H1 (cell line): ENCODE data around the gene GHRHR. TPM values are rescaled to one million over a fixed set of nuclear protein-coding genes. Genes with fewer than 3 reads are reported as not detected.
A peak's percentile ranks its signal among the peaks of the same experiment; 100 is the strongest.

Experiments
- CTCF ChIA-PET: fragments of 300-600 bp; sonication (Branson Sonifier 250); formaldehyde crosslinking; loops from one replicate; lab custom pipeline; 2021; ENCODE audit not compliant: partially characterized antibody; lab: Charles Lee
- POLR2A ChIA-PET: fragments of 300-600 bp; sonication (Branson Sonifier 250); formaldehyde crosslinking; loops from one replicate; lab custom pipeline; 2021; ENCODE audit warnings: inconsistent platforms; ENCODE audit not compliant: partially characterized antibody; lab: Charles Lee
- DNase-seq, 2 experiments: peaks; one replicate each; pipeline versions ENCODE4 v3.0.0 to v3.0.0-alpha.2; 2010 to 2022; ENCODE audit warnings: low spot score in 2 of 2, low read depth in 1 of 2, mixed read lengths in 1 of 2
- FAIRE-seq: peaks from 2 replicates; lab custom pipeline; 2011; peaks lifted over from hg19 to GRCh38; lab: Jason Lieb, UNC
- H2AFZ ChIP-seq: 2 replicates; pipeline ENCODE4 v1.8.1; 2012; ENCODE audit warnings: low read length, inconsistent platforms
- H2AK5ac ChIP-seq: 2 replicates; pipeline ENCODE4 v1.6.1; 2013; ENCODE audit warnings: low read depth, low read length
- H2BK120ac ChIP-seq: replicated peaks from 2 replicates; pipeline ENCODE3; 2013; ENCODE audit warnings: low read depth, low read length, inconsistent platforms
- H2BK12ac ChIP-seq: 2 replicates; pipeline ENCODE4 v1.6.1; 2013; ENCODE audit warnings: low read depth, low read length
- H2BK15ac ChIP-seq: 2 replicates; pipeline ENCODE4 v1.6.1; 2013; ENCODE audit warnings: low read length
- H2BK20ac ChIP-seq: 2 replicates; pipeline ENCODE4 v1.6.1; 2013; ENCODE audit warnings: low read length
- H2BK5ac ChIP-seq: 2 replicates; pipeline ENCODE4 v1.6.1; 2013; ENCODE audit warnings: low read depth, low read length
- H3K14ac ChIP-seq: 2 replicates; pipeline ENCODE4 v1.6.1; 2013; ENCODE audit warnings: inconsistent platforms; ENCODE audit not compliant: insufficient read length
- H3K18ac ChIP-seq: 2 replicates; pipeline ENCODE4 v1.6.1; 2013; ENCODE audit warnings: low read length; ENCODE audit errors: extremely low read depth
- H3K23ac ChIP-seq: 2 replicates; pipeline ENCODE4 v1.6.1; 2013; ENCODE audit warnings: inconsistent platforms; ENCODE audit not compliant: insufficient read length
- H3K23me2 ChIP-seq: 2 replicates; pipeline ENCODE4 v1.6.1; 2013; ENCODE audit warnings: low read depth, low read length
- H3K27ac ChIP-seq: 2 replicates; pipeline ENCODE4 v1.6.1; 2011; ENCODE audit warnings: low read depth, low read length, inconsistent platforms
- H3K27me3 ChIP-seq, 4 experiments: replicated peaks in 1 of 4; 1 replicate in 1 of 4; 2 replicates in 3 of 4; pipeline versions ENCODE4 v1.6.1 to v1.8.1; 2011 to 2013; ENCODE audit warnings: low read length in 3 of 4, mild to moderate bottlenecking in 3 of 4, inconsistent platforms in 2 of 4, mixed read lengths in 2 of 4, moderate library complexity in 1 of 4; ENCODE audit not compliant: control insufficient read depth in 3 of 4, insufficient read depth in 3 of 4; ENCODE audit errors: extremely low read depth in 1 of 4
- H3K36me3 ChIP-seq, 4 experiments: 2 replicates each; pipeline versions ENCODE4 v1.6.1 to v1.8.1; 2011 to 2013; ENCODE audit warnings: mild to moderate bottlenecking in 4 of 4, low read length in 3 of 4, moderate library complexity in 2 of 4, control low read depth in 1 of 4, inconsistent platforms in 1 of 4; ENCODE audit not compliant: insufficient read depth in 4 of 4, control insufficient read depth in 2 of 4
- H3K4ac ChIP-seq: replicated peaks from 2 replicates; pipeline ENCODE3; 2013; ENCODE audit warnings: low read length, low read depth, mixed read lengths, inconsistent platforms; ENCODE audit not compliant: insufficient read length
- H3K4me1 ChIP-seq, 4 experiments: replicated peaks in 1 of 4; 1 replicate in 1 of 4; 2 replicates in 3 of 4; pipeline versions ENCODE4 v1.6.1 to v1.8.1; 2011 to 2013; ENCODE audit warnings: low read length in 3 of 4, inconsistent platforms in 2 of 4, mixed read lengths in 1 of 4; ENCODE audit not compliant: insufficient read depth in 4 of 4, control insufficient read depth in 3 of 4
- H3K4me2 ChIP-seq, 2 experiments: 2 replicates each; pipeline versions ENCODE4 v1.6.1 to v1.8.1; 2011 to 2013; ENCODE audit warnings: low read depth in 2 of 2, low read length in 2 of 2, control low read depth in 1 of 2, inconsistent platforms in 1 of 2, mild to moderate bottlenecking in 1 of 2; ENCODE audit not compliant: insufficient read depth in 1 of 2
- H3K4me3 ChIP-seq, 4 experiments: fragments of 200-600, 300-600 bp in 1 of 4; sonication (generic), shearing (Covaris generic), sonication (Bioruptor Twin) in 1 of 4; 2 replicates each; pipeline versions ENCODE4 v1.5.1 to v1.8.1; 2011 to 2016; ENCODE audit warnings: low read length in 4 of 4, low read depth in 3 of 4, control low read depth in 2 of 4, inconsistent platforms in 2 of 4, mild to moderate bottlenecking in 2 of 4, mixed read lengths in 1 of 4, moderate library complexity in 1 of 4; ENCODE audit not compliant: insufficient read depth in 2 of 4; ENCODE audit errors: extremely low read depth in 1 of 4
- H3K56ac ChIP-seq: replicated peaks from 2 replicates; pipeline ENCODE3; 2013; ENCODE audit warnings: low read depth, mild to moderate bottlenecking, mixed read lengths, low read length, inconsistent platforms; ENCODE audit not compliant: insufficient read length
- H3K79me1 ChIP-seq: 2 replicates; pipeline ENCODE4 v1.6.1; 2013; ENCODE audit warnings: low read depth, low read length, control low read depth
- H3K79me2 ChIP-seq, 2 experiments: 2 replicates each; pipeline versions ENCODE4 v1.6.1 to v1.8.1; 2012 to 2013; ENCODE audit warnings: low read length in 2 of 2, mild to moderate bottlenecking in 2 of 2, inconsistent platforms in 1 of 2; ENCODE audit not compliant: insufficient read depth in 2 of 2, control insufficient read depth in 1 of 2
- H3K9ac ChIP-seq, 4 experiments: replicated peaks in 1 of 4; 1 replicate in 1 of 4; 2 replicates in 3 of 4; pipeline versions ENCODE4 v1.6.1 to v1.8.1; 2011 to 2013; ENCODE audit warnings: low read depth in 3 of 4, low read length in 3 of 4, control low read depth in 2 of 4, mild to moderate bottlenecking in 2 of 4, moderate library complexity in 2 of 4, inconsistent platforms in 1 of 4; ENCODE audit errors: extremely low read depth in 1 of 4
- H3K9me3 ChIP-seq, 2 experiments: 2 replicates each; pipeline versions ENCODE4 v1.6.1 to v1.8.1; 2012 to 2013; ENCODE audit warnings: mild to moderate bottlenecking in 2 of 2, moderate library complexity in 2 of 2, control low read depth in 1 of 2, inconsistent platforms in 1 of 2, low read depth in 1 of 2, low read length in 1 of 2, mixed read lengths in 1 of 2; ENCODE audit not compliant: insufficient read depth in 2 of 2
- H4K20me1 ChIP-seq, 2 experiments: replicated peaks in 1 of 2; 2 replicates each; pipeline versions ENCODE3 to v1.8.1; 2011 to 2013; ENCODE audit warnings: inconsistent platforms in 2 of 2, low read length in 2 of 2, mild to moderate bottlenecking in 1 of 2; ENCODE audit not compliant: insufficient read depth in 2 of 2, control insufficient read depth in 1 of 2
- H4K5ac ChIP-seq: 2 replicates; pipeline ENCODE4 v1.6.1; 2013; ENCODE audit warnings: low read length, low read depth, mixed read lengths, inconsistent platforms; ENCODE audit not compliant: insufficient read length
- H4K8ac ChIP-seq: 2 replicates; pipeline ENCODE4 v1.8.0; 2013; ENCODE audit warnings: mild to moderate bottlenecking, moderate library complexity, low read length, inconsistent platforms; ENCODE audit not compliant: insufficient read depth; ENCODE audit errors: extremely low read depth
- H4K91ac ChIP-seq: replicated peaks from 2 replicates; pipeline ENCODE3; 2013; ENCODE audit warnings: low read length, mixed read lengths, inconsistent platforms; ENCODE audit not compliant: insufficient read length
- ATF2 ChIP-seq: IDR thresholded peaks from 2 replicates; pipeline ENCODE4 v1.6.1; 2012; ENCODE audit warnings: low read length, inconsistent platforms
- ATF3 ChIP-seq: IDR thresholded peaks from 2 replicates; pipeline ENCODE4 v1.6.1; 2011; ENCODE audit warnings: low read depth, mild to moderate bottlenecking, low read length; ENCODE audit not compliant: insufficient read depth
- CHD2 ChIP-seq: IDR thresholded peaks from 2 replicates; pipeline ENCODE4 v1.6.1; 2012; ENCODE audit warnings: low read length, improper control_type of control experiment
- CTCF ChIP-seq, 3 experiments: IDR thresholded peaks; 1 replicate in 2 of 3; 2 replicates in 1 of 3; pipeline versions ENCODE4 v1.5.1 to v1.6.1; 2011; ENCODE audit warnings: low read length in 3 of 3, mild to moderate bottlenecking in 3 of 3, inconsistent platforms in 2 of 3, low read depth in 1 of 3, moderate library complexity in 1 of 3; ENCODE audit not compliant: insufficient read depth in 1 of 3; ENCODE audit errors: control extremely low read depth in 1 of 3
- MAFK ChIP-seq: IDR thresholded peaks from 2 replicates; pipeline ENCODE4 v1.6.1; 2012; ENCODE audit warnings: low read depth, mild to moderate bottlenecking, improper control_type of control experiment, low read length
- NANOG ChIP-seq: IDR thresholded peaks from 2 replicates; pipeline ENCODE4 v1.6.1; 2011; ENCODE audit warnings: low read length, low read depth, mild to moderate bottlenecking, inconsistent platforms; ENCODE audit not compliant: insufficient read depth, poor library complexity, severe bottlenecking
- NRF1 ChIP-seq: IDR thresholded peaks from 2 replicates; pipeline ENCODE4 v1.6.1; 2011; ENCODE audit warnings: mild to moderate bottlenecking, low read depth, low read length, improper control_type of control experiment
- WGBS, 2 experiments: shearing (Covaris generic) in 1 of 2; methylation state at CpG; one replicate each; pipeline versions ENCODE4 v1.1.6 to v1.1.7; 2013 to 2015; ENCODE audit warnings: low lambda C conversion rate in 2 of 2, mixed read lengths in 2 of 2, inconsistent platforms in 1 of 2, low coverage in 1 of 2, missing lambda C conversion rate in 1 of 2; ENCODE audit not compliant: insufficient replicate concordance in 2 of 2, insufficient coverage in 1 of 2, insufficient read length in 1 of 2; ENCODE audit errors: extremely low coverage in 1 of 2, missing lambda C conversion rate in 1 of 2; 5-methylcytosine and 5-hydroxymethylcytosine counted together
- polyA plus RNA-seq, 7 experiments: library from polyadenylated mRNA; depleted of rRNA in 3 of 7; stranded (reverse) in 5 of 7; unstranded in 2 of 7; fragments of >200 nt in 5 of 7; fragments of 200-250 nt in 2 of 7; gene quantifications; 1 replicate in 5 of 7; 2 replicates in 1 of 7; 4 replicates in 1 of 7; pipeline versions ENCODE4 v1.2.1 to v1.2.3, GENCODE V29; 2011 to 2013; ENCODE audit warnings: missing spikeins in 2 of 7, mixed read lengths in 2 of 7
- total RNA-seq: library from RNA; stranded (reverse); fragmentation: NEBNext Ultra II Directional; extraction: Animal tissue kit (Norgen Biotek cat#: 25700); gene quantifications from 2 replicates; pipeline ENCODE4 v1.2.1, GENCODE V29; 2021

GHRHR gene
- total and polyA plus RNA-seq, 2 of the 8 experiments (the other 6 are each of a cell fraction or from before 2014, with no cell fraction given), result 0.60 to 6.5 TPM

GRCh38 chr7:30968747-30969603, 5.2 kb downstream of the GHRHR start:
- no peak overlapping the region for H3K56ac ChIP-seq
- peak overlapping the region; percentile 23; the same call in 1 of the 2 replicates for H4K8ac ChIP-seq
- POLR2A ChIA-PET, result no interaction called here
- no peaks in the 10 kb centered on the region for H3K4me1 ChIP-seq
- H3K4ac ChIP-seq, result no peak overlapping the region
- no peak overlapping the region for H2BK5ac ChIP-seq
- no peak overlapping the region for H2AK5ac ChIP-seq
- no peak overlapping the region for H3K14ac ChIP-seq
- no peak overlapping the region for H3K23ac ChIP-seq
- no peak overlapping the region for H3K4me3 ChIP-seq
- no peaks in the 10 kb centered on the region for H3K27me3 ChIP-seq
- no peaks in the 10 kb centered on the region for H3K9me3 ChIP-seq
- no peaks in the 10 kb centered on the region for H3K36me3 ChIP-seq
- H3K79me1 ChIP-seq, result no peaks in the 10 kb centered on the region
- no peak overlapping the region for H3K9ac ChIP-seq
- H4K5ac ChIP-seq, result no peak overlapping the region
- no peak overlapping the region for H2AFZ ChIP-seq
- H3K4me2 ChIP-seq, result no peak overlapping the region
- H4K20me1 ChIP-seq, result no peaks in the 10 kb centered on the region
- H2BK12ac ChIP-seq, result no peak overlapping the region
- H4K91ac ChIP-seq, result no peak overlapping the region
- no peaks in the 10 kb centered on the region for H3K79me2 ChIP-seq
- FAIRE-seq (no peak), DNase-seq (no peak)
- H3K27ac ChIP-seq, result no peak overlapping the region
- WGBS, 2 experiments, result 84% methylated on average over 7 of the region's 7 CpGs; no CpG with 5 or more reads in 1 of the 2 experiments
- H3K23me2 ChIP-seq, result no peaks in the 10 kb centered on the region
- CTCF ChIA-PET, result interaction anchor here (0.6 to 26.1 kb wide), 10 partner anchors 11 to 803 kb away, joined by 3 to 309 read pairs (median 6); partner anchors contain the start of gene AQP1
- no peak overlapping the region for H2BK15ac ChIP-seq
- no peak overlapping the region for H2BK20ac ChIP-seq
- H2BK120ac ChIP-seq, result no peak overlapping the region
- no peak overlapping the region for H3K18ac ChIP-seq
- TF ChIP-seq MAFK, result no peak
- TF ChIP-seq ATF3, result no peak
- TF ChIP-seq ATF2, result no peak
- TF ChIP-seq CTCF (IDR thresholded peaks at IDR 0.05; ENCODE audit: control extremely low read depth in 1 of 3, insufficient read depth in 1 of 3, low read depth in 1 of 3, low read length in 3 of 3), result no peak
- TF ChIP-seq CHD2, result no peak
- TF ChIP-seq NANOG, result no peak
- no peak for TF ChIP-seq NRF1
